HG03575 (cell line): ENCODE measurements around the gene KDM4D.
"Not testable (repeated sequence)": the region's sequence is repeated elsewhere in the genome, so short reads cannot be mapped to it uniquely, and the experiment has no call there.

ENCODE experiments used
- ATAC-seq: cut with Tn5 transposase; IDR thresholded peaks from one replicate; pipeline ENCODE4 v1.9.1; 2021; ENCODE audit not compliant: unreplicated experiment, insufficient number of reproducible peaks, low FRiP score; ENCODE audit errors: extremely low read depth

The KDM4D gene

GRCh38 chr11:94973099-94973968, at the start of gene KDM4D, which contains the start of gene CWC15:
Gene KDM4D (plus strand): TSS chr11:94973709. CDS start chr11:94997373, 23,664 bp downstream.
Gene CWC15 (minus strand): TSS chr11:94973556. CDS start chr11:94972185, 1,371 bp downstream.
- peak; percentile 98 for ATAC-seq

- no peak for ATAC-seq
These were observed 49.3 kb upstream of the KDM4D start for GRCh38 chr11:94924171-94924572.

GRCh38 chr11:94924612-94925011, 48.9 kb upstream of the KDM4D start:
- ATAC-seq = no peak

- no peak for ATAC-seq
These were observed 47.9 kb upstream of the KDM4D start for GRCh38 chr11:94925422-94926270.

- no peak for ATAC-seq
These were observed 47.3 kb upstream of the KDM4D start for GRCh38 chr11:94926271-94926625.

- ATAC-seq = no peak
These were observed 46.7 kb upstream of the KDM4D start for GRCh38 chr11:94926698-94927237.

GRCh38 chr11:94928117-94928990, 45.2 kb upstream of the KDM4D start:
- no peak for ATAC-seq

- not testable (repeated sequence) for ATAC-seq
These were observed 41.4 kb upstream of the KDM4D start for GRCh38 chr11:94932072-94932471.

GRCh38 chr11:94932503-94932902, 41.0 kb upstream of the KDM4D start:
- ATAC-seq = no peak

- ATAC-seq = no peak
These were observed 40.0 kb upstream of the KDM4D start for GRCh38 chr11:94933223-94934130.

GRCh38 chr11:94934362-94934761, 39.1 kb upstream of the KDM4D start:
- no peak for ATAC-seq

- ATAC-seq = no peak
These were observed 38.7 kb upstream of the KDM4D start for GRCh38 chr11:94934846-94935245.

- no peak for ATAC-seq
These were observed 35.1 kb upstream of the KDM4D start for GRCh38 chr11:94938095-94939055.

- no peak for ATAC-seq
These were observed 34.2 kb upstream of the KDM4D start for GRCh38 chr11:94939346-94939745.

- ATAC-seq = no peak
These were observed 32.4 kb upstream of the KDM4D start for GRCh38 chr11:94941131-94941530.

GRCh38 chr11:94946812-94947211, 26.7 kb upstream of the KDM4D start:
- no peak for ATAC-seq
